GM18508 (cell line): ENCODE results near the gene SCYGR5.
"Not testable (repeated sequence)": the region's sequence is repeated elsewhere in the genome, so short reads cannot be mapped to it uniquely, and the experiment has no call there.

Experiments
- ATAC-seq: cut with Tn5 transposase; IDR thresholded peaks from one replicate; pipeline ENCODE4 v1.9.1; 2021; ENCODE audit warnings: moderate number of reproducible peaks; ENCODE audit not compliant: insufficient read depth, unreplicated experiment

The SCYGR5 gene

GRCh38 chr2:227666631-227667170 lies at the start of gene SCYGR5:
Gene SCYGR5 (plus strand): TSS chr2:227666804. CDS start chr2:227666804, 0 bp downstream.
- ATAC-seq = not testable (repeated sequence)

GRCh38 chr2:227617316-227618230 lies 49.0 kb upstream of the SCYGR5 start, which contains the start of gene SCYGR4:
Gene SCYGR4 (plus strand): TSS chr2:227617498. CDS start chr2:227617498, 0 bp downstream.
- no peak for ATAC-seq

- ATAC-seq = no peak
Measured at GRCh38 chr2:227623226-227623625, 43.4 kb upstream of the SCYGR5 start.

- no peak for ATAC-seq
Measured at GRCh38 chr2:227625420-227625819, 41.2 kb upstream of the SCYGR5 start.

GRCh38 chr2:227626580-227627151 lies 39.9 kb upstream of the SCYGR5 start:
- ATAC-seq = no peak

- peak; percentile 92 for ATAC-seq
Measured at GRCh38 chr2:227627769-227628168, 38.8 kb upstream of the SCYGR5 start.

- no peak for ATAC-seq
Measured at GRCh38 chr2:227629435-227629834, 37.2 kb upstream of the SCYGR5 start.

- ATAC-seq = no peak
Measured at GRCh38 chr2:227630322-227630721, 36.3 kb upstream of the SCYGR5 start.

- no peak for ATAC-seq
Measured at GRCh38 chr2:227632827-227633226, 33.8 kb upstream of the SCYGR5 start.

GRCh38 chr2:227634201-227634600 lies 32.4 kb upstream of the SCYGR5 start:
- no peak for ATAC-seq

- no peak for ATAC-seq
Measured at GRCh38 chr2:227642656-227643055, 23.9 kb upstream of the SCYGR5 start.

GRCh38 chr2:227643990-227644551 lies 22.5 kb upstream of the SCYGR5 start:
- no peak for ATAC-seq

GRCh38 chr2:227653419-227653818 lies 13.2 kb upstream of the SCYGR5 start:
- no peak for ATAC-seq

- no peak for ATAC-seq
Measured at GRCh38 chr2:227654426-227654825, 12.2 kb upstream of the SCYGR5 start.

- no peak for ATAC-seq
Measured at GRCh38 chr2:227655454-227655853, 11.2 kb upstream of the SCYGR5 start.

GRCh38 chr2:227657199-227657845 lies 9.3 kb upstream of the SCYGR5 start:
- ATAC-seq = no peak

- ATAC-seq = no peak
Measured at GRCh38 chr2:227661025-227661649, 5.5 kb upstream of the SCYGR5 start.

- no peak for ATAC-seq
Measured at GRCh38 chr2:227661827-227662226, 4.8 kb upstream of the SCYGR5 start.

- no peak for ATAC-seq
Measured at GRCh38 chr2:227665189-227665940, 1.2 kb upstream of the SCYGR5 start.
